ENCODE measurements around the gene NDUFB4.

NDUFB4 gene

GRCh38 chr3:120649830-120650233 lies 53.7 kb downstream of the NDUFB4 start:
- H3K4me3 ChIP-seq (ENCODE audit: low read depth, low read length) = no peak overlapping the region
- TF ChIP-seq, protein P1, sequence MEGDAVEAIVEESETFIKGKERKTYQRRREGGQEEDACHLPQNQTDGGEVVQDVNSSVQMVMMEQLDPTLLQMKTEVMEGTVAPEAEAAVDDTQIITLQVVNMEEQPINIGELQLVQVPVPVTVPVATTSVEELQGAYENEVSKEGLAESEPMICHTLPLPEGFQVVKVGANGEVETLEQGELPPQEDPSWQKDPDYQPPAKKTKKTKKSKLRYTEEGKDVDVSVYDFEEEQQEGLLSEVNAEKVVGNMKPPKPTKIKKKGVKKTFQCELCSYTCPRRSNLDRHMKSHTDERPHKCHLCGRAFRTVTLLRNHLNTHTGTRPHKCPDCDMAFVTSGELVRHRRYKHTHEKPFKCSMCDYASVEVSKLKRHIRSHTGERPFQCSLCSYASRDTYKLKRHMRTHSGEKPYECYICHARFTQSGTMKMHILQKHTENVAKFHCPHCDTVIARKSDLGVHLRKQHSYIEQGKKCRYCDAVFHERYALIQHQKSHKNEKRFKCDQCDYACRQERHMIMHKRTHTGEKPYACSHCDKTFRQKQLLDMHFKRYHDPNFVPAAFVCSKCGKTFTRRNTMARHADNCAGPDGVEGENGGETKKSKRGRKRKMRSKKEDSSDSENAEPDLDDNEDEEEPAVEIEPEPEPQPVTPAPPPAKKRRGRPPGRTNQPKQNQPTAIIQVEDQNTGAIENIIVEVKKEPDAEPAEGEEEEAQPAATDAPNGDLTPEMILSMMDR (IDR thresholded peaks at IDR 0.05; ENCODE audit: borderline replicate concordance, insufficient read depth, low read depth, low read length) = no peak

DNA sequence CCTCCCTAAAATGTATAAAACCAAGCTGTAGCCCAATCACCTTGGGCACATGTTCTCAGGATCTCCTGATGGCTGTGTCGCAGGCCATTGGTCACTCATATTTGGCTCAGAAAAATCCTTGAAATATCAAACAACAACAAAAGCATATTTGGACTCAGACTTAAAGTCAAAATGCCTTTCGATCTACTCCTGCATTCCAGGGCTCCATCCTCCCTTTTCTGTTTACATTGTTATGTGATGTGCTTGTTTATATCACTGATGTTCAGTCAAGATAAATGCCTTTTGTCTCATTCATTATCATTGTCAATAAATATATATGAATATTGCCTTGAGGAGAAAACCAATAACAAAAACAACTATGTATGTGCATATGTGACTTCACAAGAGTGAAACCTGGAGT lies 54.2 kb downstream of the NDUFB4 start:
- no peak overlapping the region for H3K4me3 ChIP-seq (ENCODE audit: low read depth, low read length)
- TF ChIP-seq, protein P1 (IDR thresholded peaks at IDR 0.05; ENCODE audit: borderline replicate concordance, insufficient read depth, low read depth, low read length) = no peak
